H4 (cell line): ENCODE results near the gene OR51M1. TPM values are rescaled to one million over a fixed set of nuclear protein-coding genes. Genes with fewer than 3 reads are reported as not detected.

ENCODE experiments used
- DNase-seq: peaks from one replicate; pipeline ENCODE4 v3.0.0-alpha.2; 2015; ENCODE audit warnings: low spot score
- total RNA-seq: library from RNA; depleted of rRNA; stranded (reverse); fragments of >200 nt; shearing (Covaris generic); gene quantifications from 2 replicates; pipeline ENCODE4 v1.2.3, GENCODE V29; 2014; rRNA removed

OR51M1 gene
- total RNA-seq, 1 experiment from 2014 or later, result not detected

GRCh38 chr11:5384335-5384734 is 723 bp downstream of the OR51M1 start:
- no peak for DNase-seq

GRCh38 chr11:5390210-5390609 is 6.6 kb downstream of the OR51M1 start:
- no peak for DNase-seq

- DNase-seq, result no peak
These were observed 10.5 kb downstream of the OR51M1 start for GRCh38 chr11:5394091-5394490.

GRCh38 chr11:5398936-5399335 is 15.3 kb downstream of the OR51M1 start:
- no peak for DNase-seq

- DNase-seq, result no peak
These were observed 21.6 kb downstream of the OR51M1 start for GRCh38 chr11:5405173-5405572.

GRCh38 chr11:5420993-5421392 is 37.4 kb downstream of the OR51M1 start:
- no peak for DNase-seq

- DNase-seq, result no peak
These were observed 38.2 kb downstream of the OR51M1 start, which contains the start of gene OR51Q1 for GRCh38 chr11:5421811-5422210. OR51Q1 (plus strand) TSS chr11:5422111; CDS start chr11:5422201, 90 bp downstream.

GRCh38 chr11:5423131-5423530 is 39.5 kb downstream of the OR51M1 start:
- DNase-seq, result no peak

- no peak for DNase-seq
These were observed 57.8 kb downstream of the OR51M1 start, which contains the start of gene OR51I1 for GRCh38 chr11:5441414-5441813. OR51I1 (minus strand) TSS chr11:5441514; CDS start chr11:5441514, 0 bp downstream.

Other genes starting within 250 kb of the OR51M1 start
- gene OR52A5, start 245.5 kb upstream of the OR51M1 start, total RNA-seq, result not detected in 2 replicates
- gene OR52A1, start 229.1 kb upstream of the OR51M1 start, total RNA-seq, result not detected in 2 replicates
- not detected in 2 replicates for gene OR51V1, start 183.1 kb upstream of the OR51M1 start, total RNA-seq
- gene HBB, start 156.7 kb upstream of the OR51M1 start, total RNA-seq, result not detected in 2 replicates
- not detected in 2 replicates for gene HBD, start 149.3 kb upstream of the OR51M1 start, total RNA-seq
- 2.1 TPM in 1 of 2 replicates, not detected in the other for gene HBG1, start 134.0 kb upstream of the OR51M1 start, total RNA-seq
- gene HBG2, start 129.0 kb upstream of the OR51M1 start, total RNA-seq, result 0.23 and 2.6 TPM in 2 replicates
- gene HBE1, start 113.9 kb upstream of the OR51M1 start, total RNA-seq, result 28.6 and 32.7 TPM in 2 replicates
- 1.1 and 6.9 TPM in 2 replicates for gene OR51B4, start 81.9 kb upstream of the OR51M1 start, total RNA-seq
- not detected in 2 replicates for gene OR51B2, start 59.5 kb upstream of the OR51M1 start, total RNA-seq
- 28.2 and 31.4 TPM in 2 replicates for gene OR51B5, start 40.3 kb upstream of the OR51M1 start, total RNA-seq
- not detected in 2 replicates for gene OR51B6, start 32.3 kb upstream of the OR51M1 start, total RNA-seq
- gene OR51Q1, start 38.3 kb downstream of the OR51M1 start, total RNA-seq, result not detected in 2 replicates
- gene OR51I1, start 57.7 kb downstream of the OR51M1 start, total RNA-seq, result 0.45 TPM in 1 of 2 replicates, not detected in the other
- not detected in 2 replicates for gene OR51I2, start 65.5 kb downstream of the OR51M1 start, total RNA-seq
- gene OR52D1, start 104.9 kb downstream of the OR51M1 start, total RNA-seq, result not detected in 2 replicates
- gene UBQLN3, start 126.1 kb downstream of the OR51M1 start, total RNA-seq, result not detected in 2 replicates
- not detected in 2 replicates for gene UBQLNL, start 132.9 kb downstream of the OR51M1 start, total RNA-seq
- gene OR52H1, start 164.7 kb downstream of the OR51M1 start, total RNA-seq, result not detected in 2 replicates
- gene OR52B6, start 197.1 kb downstream of the OR51M1 start, total RNA-seq, result not detected in 2 replicates
- gene TRIM6, start 212.8 kb downstream of the OR51M1 start, total RNA-seq, result 6.4 and 11.2 TPM in 2 replicates
- 14.4 and 19.1 TPM in 2 replicates for gene TRIM34, start 241.2 kb downstream of the OR51M1 start, total RNA-seq